ENCODE results near the gene KLC1. TPM values are rescaled to one million over a fixed set of nuclear protein-coding genes. Genes with fewer than 3 reads are reported as not detected.

Gene KLC1
- total and polyA plus RNA-seq, 4 donors: 93.3 to 225 (median 139) TPM

- no peak overlapping the region for H3K4me3 ChIP-seq
- peaks cover 0 to 7% (median 4%) of the 10 kb centered on the region in 5 donors for H3K4me1 ChIP-seq (ENCODE audit: control insufficient read depth in 5 of 5, insufficient read depth in 5 of 5, low read length in 5 of 5)
- no peaks in the 10 kb centered on the region for H3K9me3 ChIP-seq (ENCODE audit: control insufficient read depth in 4 of 4, insufficient read depth in 3 of 4, low read length in 3 of 4)
- DNase-seq: no peak
- TF ChIP-seq CTCF (IDR thresholded peaks at IDR 0.05; ENCODE audit: control extremely low read depth, extremely low read depth): no peak
- H3K36me3 ChIP-seq (ENCODE audit: control insufficient read depth in 4 of 4, insufficient read depth in 4 of 4, low read length in 4 of 4): no peaks in the 10 kb centered on the region
- 94% methylated on average over 10 of the region's 10 CpGs for WGBS, 2 donors
- peak; percentile 34 for ATAC-seq (ENCODE audit: insufficient read depth, low FRiP score)
- H3K27ac ChIP-seq (ENCODE audit: low read depth in 1 of 2, low read length in 1 of 2): no peak overlapping the region
- H3K9ac ChIP-seq (ENCODE audit: insufficient read depth in 1 of 2, low read length in 2 of 2): no peak overlapping the region
- H3K27me3 ChIP-seq (ENCODE audit: control insufficient read depth in 3 of 3, insufficient read depth in 3 of 3, low read length in 2 of 3): no peaks in the 10 kb centered on the region
These were observed 31.2 kb upstream of the KLC1 start for GRCh38 chr14:103597623-103598377.

- 94 to 96% methylated on average over 5 of the region's 5 CpGs for WGBS, 2 donors
- Histone ChIP-seq H3K4me1 (ENCODE audit: control insufficient read depth in 5 of 5, insufficient read depth in 5 of 5, low read length in 5 of 5) (peaks cover 0 to 2% (median 1%) of the 10 kb centered on the region in 5 donors), H3K36me3 (ENCODE audit: control insufficient read depth in 4 of 4, insufficient read depth in 4 of 4, low read length in 4 of 4) (no peaks in the 10 kb centered on the region), H3K4me3 (no peak overlapping the region), H3K9me3 (ENCODE audit: control insufficient read depth in 4 of 4, insufficient read depth in 3 of 4, low read length in 3 of 4) (no peaks in the 10 kb centered on the region), H3K9ac (ENCODE audit: insufficient read depth in 1 of 2, low read length in 2 of 2) (no peak overlapping the region), H3K27ac (ENCODE audit: low read depth in 1 of 2, low read length in 1 of 2) (no peak overlapping the region), H3K27me3 (ENCODE audit: control insufficient read depth in 3 of 3, insufficient read depth in 3 of 3, low read length in 2 of 3) (no peaks in the 10 kb centered on the region)
- ATAC-seq (ENCODE audit: insufficient read depth, low FRiP score): no peak
- TF ChIP-seq CTCF (IDR thresholded peaks at IDR 0.05; ENCODE audit: control extremely low read depth, extremely low read depth): no peak
- no peak for DNase-seq
These were observed 28.5 kb upstream of the KLC1 start for GRCh38 chr14:103600503-103600902.

GRCh38 chr14:103604620-103605019 is 24.4 kb upstream of the KLC1 start:
- DNase-seq (no peak), ATAC-seq (ENCODE audit: insufficient read depth, low FRiP score) (no peak)
- no peak for TF ChIP-seq CTCF (IDR thresholded peaks at IDR 0.05; ENCODE audit: control extremely low read depth, extremely low read depth)
- no peak overlapping the region for H3K9ac ChIP-seq (ENCODE audit: insufficient read depth in 1 of 2, low read length in 2 of 2)
- no peak overlapping the region for H3K27ac ChIP-seq (ENCODE audit: low read depth in 1 of 2, low read length in 1 of 2)
- WGBS, 2 donors: 93 to 96% methylated on average over 5 of the region's 5 CpGs
- H3K4me1 ChIP-seq (ENCODE audit: control insufficient read depth in 5 of 5, insufficient read depth in 5 of 5, low read length in 5 of 5): peaks cover 0 to 17% (median 10%) of the 10 kb centered on the region in 5 donors
- no peaks in the 10 kb centered on the region for H3K9me3 ChIP-seq (ENCODE audit: control insufficient read depth in 4 of 4, insufficient read depth in 3 of 4, low read length in 3 of 4)
- no peak overlapping the region for H3K4me3 ChIP-seq
- H3K36me3 ChIP-seq (ENCODE audit: control insufficient read depth in 4 of 4, insufficient read depth in 4 of 4, low read length in 4 of 4): no peaks in the 10 kb centered on the region
- H3K27me3 ChIP-seq (ENCODE audit: control insufficient read depth in 3 of 3, insufficient read depth in 3 of 3, low read length in 2 of 3): peaks cover 0 to 12% (median 2%) of the 10 kb centered on the region in 3 donors

All from lung (tissue), 12 donors.